Ecto neural progenitor cell (in vitro differentiated cells): ENCODE results near the gene LYPD4.
"Not testable (repeated sequence)": the region's sequence is repeated elsewhere in the genome, so short reads cannot be mapped to it uniquely, and the experiment has no call there.

ENCODE experiments used
- DNase-seq: peaks from one replicate; pipeline ENCODE4 v3.0.0-alpha.2; 2018; ENCODE audit warnings: low spot score

Gene LYPD4

GRCh38 chr19:41844601-41845000 is at the start of gene LYPD4:
Gene LYPD4 (minus strand): TSS chr19:41844683. CDS start chr19:41839285, 5,398 bp downstream.
- no peak for DNase-seq

GRCh38 chr19:41893899-41894298 is 49.4 kb upstream of the LYPD4 start:
- no peak for DNase-seq

- DNase-seq = no peak
These were observed 47.9 kb upstream of the LYPD4 start for GRCh38 chr19:41892173-41892902.

GRCh38 chr19:41890936-41891335 is 46.5 kb upstream of the LYPD4 start:
- DNase-seq = no peak

GRCh38 chr19:41889896-41890295 is 45.4 kb upstream of the LYPD4 start:
- DNase-seq = no peak

GRCh38 chr19:41888926-41889325 is 44.4 kb upstream of the LYPD4 start:
- no peak for DNase-seq

GRCh38 chr19:41887711-41888382 is 43.4 kb upstream of the LYPD4 start:
- DNase-seq = no peak

GRCh38 chr19:41886761-41887710 is 42.6 kb upstream of the LYPD4 start:
- DNase-seq = no peak

- DNase-seq = peak; percentile 94
These were observed 39.6 kb upstream of the LYPD4 start for GRCh38 chr19:41883821-41884733.

- DNase-seq = no peak
These were observed 39.0 kb upstream of the LYPD4 start for GRCh38 chr19:41883463-41883820.

- DNase-seq = peak; percentile 66
These were observed 38.3 kb upstream of the LYPD4 start, which contains the start of gene ARHGEF1 for GRCh38 chr19:41882568-41883462. Gene ARHGEF1 (plus strand): TSS chr19:41883184. CDS start chr19:41888083, 4,899 bp downstream.

GRCh38 chr19:41880329-41880708 is 35.8 kb upstream of the LYPD4 start:
- DNase-seq = no peak

- no peak for DNase-seq
These were observed 35.3 kb upstream of the LYPD4 start for GRCh38 chr19:41879670-41880328.

GRCh38 chr19:41879080-41879479 is 34.6 kb upstream of the LYPD4 start:
- no peak for DNase-seq

- DNase-seq = no peak
These were observed 33.7 kb upstream of the LYPD4 start for GRCh38 chr19:41877916-41878905.

- no peak for DNase-seq
These were observed 32.7 kb upstream of the LYPD4 start, which contains the start of gene CD79A for GRCh38 chr19:41876847-41877832. Gene CD79A (plus strand): TSS chr19:41877279. CDS start chr19:41877305, 26 bp downstream.

GRCh38 chr19:41875973-41876372 is 31.5 kb upstream of the LYPD4 start:
- not testable (repeated sequence) for DNase-seq
